Measurements from ENCODE around the gene ABLIM3. TPM values are rescaled to one million over a fixed set of nuclear protein-coding genes. Genes with fewer than 3 reads are reported as not detected.

Gene ABLIM3
- total and polyA plus RNA-seq, 12 donors, result 1.6 to 27.6 (median 12.9) TPM

DNA sequence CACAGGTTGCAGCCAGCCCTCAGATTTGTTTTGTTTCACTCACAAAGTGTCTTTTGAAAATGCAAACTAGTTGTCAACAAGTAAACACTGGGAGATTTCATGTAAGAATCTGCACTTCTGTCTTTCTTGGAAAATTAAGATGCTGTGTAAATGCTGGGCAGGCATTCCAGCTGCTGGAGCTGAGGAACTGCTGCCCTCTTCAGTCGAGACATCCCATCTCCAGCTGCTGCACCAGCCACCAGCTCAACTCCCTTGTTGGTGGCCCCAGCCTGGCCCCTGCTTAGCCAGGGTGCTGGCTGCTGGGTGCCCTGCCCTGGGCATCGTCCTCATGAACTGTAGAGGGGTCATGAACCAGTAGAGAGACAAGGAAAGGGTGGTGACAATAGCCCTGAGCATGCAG, 97.2 kb downstream of the ABLIM3 start:
- Histone ChIP-seq H3K9me3 (replicated peaks in 1 of 3) (no peaks in the 10 kb centered on the region), H3K4me1 (replicated peaks in 1 of 2) (no peaks in the 10 kb centered on the region), H3K36me3 (replicated peaks in 1 of 2) (no peaks in the 10 kb centered on the region), H3K4me3 (no peak overlapping the region), H3K27ac (no peak overlapping the region), H3K27me3 (no peaks in the 10 kb centered on the region)
- 33 to 80% (median 55%) methylated on average over 1 to 2 of the region's 2 CpGs for WGBS, 4 donors
- DNase-seq, result no peak
- no peak for TF ChIP-seq POLR2A (IDR thresholded peaks at IDR 0.05)
- TF ChIP-seq, protein P1, sequence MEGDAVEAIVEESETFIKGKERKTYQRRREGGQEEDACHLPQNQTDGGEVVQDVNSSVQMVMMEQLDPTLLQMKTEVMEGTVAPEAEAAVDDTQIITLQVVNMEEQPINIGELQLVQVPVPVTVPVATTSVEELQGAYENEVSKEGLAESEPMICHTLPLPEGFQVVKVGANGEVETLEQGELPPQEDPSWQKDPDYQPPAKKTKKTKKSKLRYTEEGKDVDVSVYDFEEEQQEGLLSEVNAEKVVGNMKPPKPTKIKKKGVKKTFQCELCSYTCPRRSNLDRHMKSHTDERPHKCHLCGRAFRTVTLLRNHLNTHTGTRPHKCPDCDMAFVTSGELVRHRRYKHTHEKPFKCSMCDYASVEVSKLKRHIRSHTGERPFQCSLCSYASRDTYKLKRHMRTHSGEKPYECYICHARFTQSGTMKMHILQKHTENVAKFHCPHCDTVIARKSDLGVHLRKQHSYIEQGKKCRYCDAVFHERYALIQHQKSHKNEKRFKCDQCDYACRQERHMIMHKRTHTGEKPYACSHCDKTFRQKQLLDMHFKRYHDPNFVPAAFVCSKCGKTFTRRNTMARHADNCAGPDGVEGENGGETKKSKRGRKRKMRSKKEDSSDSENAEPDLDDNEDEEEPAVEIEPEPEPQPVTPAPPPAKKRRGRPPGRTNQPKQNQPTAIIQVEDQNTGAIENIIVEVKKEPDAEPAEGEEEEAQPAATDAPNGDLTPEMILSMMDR (IDR thresholded peaks at IDR 0.05), result no peak
- intact Hi-C loops (cut with DNase I), result no loop called here

DNA sequence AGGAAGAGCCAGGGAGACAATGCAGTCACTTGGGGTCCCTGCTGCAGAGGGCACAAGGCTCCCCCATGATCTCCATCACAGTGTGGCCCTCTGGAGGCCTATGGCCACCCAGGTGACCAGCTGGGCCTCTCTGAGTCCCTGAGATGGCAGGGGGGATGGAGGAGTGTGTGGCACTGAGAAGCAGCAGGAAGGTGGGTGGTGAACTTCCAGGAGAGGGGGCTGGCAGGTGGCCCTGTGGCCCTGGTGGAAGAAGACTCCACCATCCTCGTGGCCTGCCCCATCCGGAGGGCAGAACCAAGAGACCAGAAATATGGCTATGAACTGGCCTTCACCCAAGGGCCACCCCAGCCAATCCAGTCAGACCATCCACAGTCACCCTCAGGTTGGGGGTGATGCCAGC, 98.6 kb downstream of the ABLIM3 start:
- no peak for TF ChIP-seq POLR2A (IDR thresholded peaks at IDR 0.05)
- TF ChIP-seq, protein P1 (IDR thresholded peaks at IDR 0.05), result no peak
- intact Hi-C loops (cut with DNase I), result no loop called here
- Histone ChIP-seq H3K9me3 (replicated peaks in 1 of 3) (no peaks in the 10 kb centered on the region), H3K27ac (no peak overlapping the region), H3K27me3 (no peaks in the 10 kb centered on the region), H3K4me1 (replicated peaks in 1 of 2) (no peaks in the 10 kb centered on the region), H3K4me3 (no peak overlapping the region), H3K36me3 (replicated peaks in 1 of 2) (no peaks in the 10 kb centered on the region)
- 46 to 80% (median 69%) methylated on average over 2 of the region's 2 CpGs for WGBS, 4 donors
- no peak for DNase-seq

DNA sequence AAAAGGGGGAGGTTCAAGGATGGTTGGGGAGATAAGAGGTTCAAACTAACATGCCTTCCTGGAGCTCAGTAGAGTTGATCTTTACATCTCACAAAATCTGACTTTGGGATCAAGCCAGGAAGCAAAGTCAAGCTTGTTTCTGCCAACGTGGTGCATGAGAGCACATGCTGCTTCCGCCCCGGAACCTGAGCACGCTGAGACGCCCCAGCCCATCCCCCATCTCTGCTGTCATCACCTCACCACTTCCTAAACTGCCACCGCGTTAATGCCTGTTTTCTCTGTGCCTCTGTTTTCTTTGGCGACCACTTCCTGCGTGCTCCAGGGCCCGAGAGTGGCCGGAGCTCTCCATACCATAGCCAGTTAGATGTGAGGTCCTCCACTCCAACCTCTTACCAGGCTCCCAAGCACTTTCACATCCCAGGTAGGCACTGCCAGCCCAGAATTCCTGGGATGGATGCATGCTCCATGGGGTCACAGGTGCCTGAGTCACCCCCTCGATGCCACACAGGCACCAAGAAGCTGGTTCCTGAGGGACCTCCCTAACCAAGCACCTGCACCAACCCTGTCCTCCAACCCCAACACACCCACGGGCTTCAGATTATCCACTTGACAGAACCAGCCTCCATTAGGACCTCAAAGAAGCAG, 99.2 kb downstream of the ABLIM3 start:
- peak in 4 of 7 donors; percentile 21 to 55 (median 28) for DNase-seq
- TF ChIP-seq POLR2A (IDR thresholded peaks at IDR 0.05), result no peak
- TF ChIP-seq, protein P1 (IDR thresholded peaks at IDR 0.05), result no peak
- no peaks in the 10 kb centered on the region for H3K27me3 ChIP-seq
- H3K27ac ChIP-seq, result no peak overlapping the region
- 68 to 80% (median 69%) methylated on average over 13 of the region's 13 CpGs for WGBS, 4 donors
- H3K9me3 ChIP-seq (replicated peaks in 1 of 3), result no peaks in the 10 kb centered on the region
- intact Hi-C loops (cut with DNase I), result no loop called here
- H3K4me3 ChIP-seq, result no peak overlapping the region
- no peaks in the 10 kb centered on the region for H3K4me1 ChIP-seq (replicated peaks in 1 of 2)
- no peaks in the 10 kb centered on the region for H3K36me3 ChIP-seq (replicated peaks in 1 of 2)

DNA sequence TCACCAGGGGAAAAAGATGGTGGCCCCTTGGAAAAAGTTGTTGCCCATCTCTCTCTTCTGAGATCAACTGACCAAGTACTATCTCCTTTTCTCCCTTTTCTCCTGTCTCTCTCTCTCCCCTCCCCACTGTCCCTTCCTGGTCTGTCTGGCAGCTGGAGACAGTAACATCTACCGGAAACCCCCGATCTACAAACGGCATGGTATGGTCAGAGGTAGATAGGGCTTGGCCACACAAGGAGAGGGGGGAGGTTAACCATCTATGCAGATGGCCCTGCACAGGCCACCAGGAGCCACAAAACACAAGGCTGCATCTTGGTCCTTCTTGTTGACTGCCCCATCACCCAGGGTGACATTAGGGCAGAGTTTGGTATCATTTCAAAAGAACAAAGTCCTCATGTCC, 101.0 kb downstream of the ABLIM3 start:
- H3K4me3 ChIP-seq, result no peak overlapping the region
- intact Hi-C loops (cut with DNase I), result no loop called here
- no peaks in the 10 kb centered on the region for H3K4me1 ChIP-seq (replicated peaks in 1 of 2)
- no peaks in the 10 kb centered on the region for H3K27me3 ChIP-seq
- H3K9me3 ChIP-seq (replicated peaks in 1 of 3), result no peaks in the 10 kb centered on the region
- no peak for DNase-seq
- 86 to 97% (median 96%) methylated on average over 3 of the region's 3 CpGs for WGBS, 4 donors
- no peak overlapping the region for H3K27ac ChIP-seq
- no peaks in the 10 kb centered on the region for H3K36me3 ChIP-seq (replicated peaks in 1 of 2)
- TF ChIP-seq, protein P1 (IDR thresholded peaks at IDR 0.05), result no peak
- no peak for TF ChIP-seq POLR2A (IDR thresholded peaks at IDR 0.05)

All from adrenal gland (tissue), 12 donors.